ENCODE results near the gene PSMA5.

The PSMA5 gene

DNA sequence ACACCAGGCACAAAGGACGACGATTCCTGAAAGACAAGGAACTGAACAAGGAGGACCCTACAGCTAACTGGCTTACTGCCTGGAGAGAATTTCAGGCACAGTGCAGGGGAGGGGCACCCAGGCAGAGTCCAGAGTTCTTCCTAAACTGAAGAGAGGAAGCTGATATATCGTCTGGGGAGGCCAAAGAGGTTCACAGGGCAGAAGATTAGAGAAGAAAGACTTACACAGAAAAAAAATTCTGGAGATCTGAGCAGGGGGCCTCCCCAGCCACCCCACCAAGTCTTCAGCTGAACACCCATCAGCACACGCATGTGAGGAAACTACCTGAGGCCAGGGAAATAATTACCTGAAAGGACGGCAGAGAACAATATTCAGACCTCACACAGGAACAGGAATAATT, 53.1 kb downstream of the PSMA5 start:
- intact Hi-C loops (cut with DNase I), result no loop called here
- no peak for DNase-seq

GRCh38 chr1:109372281-109372680, 54.0 kb downstream of the PSMA5 start:
- intact Hi-C loops (cut with DNase I), result no loop called here
- DNase-seq, result no peak

- no peak for DNase-seq
- intact Hi-C loops (cut with DNase I), result no loop called here
Measured at GRCh38 chr1:109371341-109371739, 54.9 kb downstream of the PSMA5 start.

DNA sequence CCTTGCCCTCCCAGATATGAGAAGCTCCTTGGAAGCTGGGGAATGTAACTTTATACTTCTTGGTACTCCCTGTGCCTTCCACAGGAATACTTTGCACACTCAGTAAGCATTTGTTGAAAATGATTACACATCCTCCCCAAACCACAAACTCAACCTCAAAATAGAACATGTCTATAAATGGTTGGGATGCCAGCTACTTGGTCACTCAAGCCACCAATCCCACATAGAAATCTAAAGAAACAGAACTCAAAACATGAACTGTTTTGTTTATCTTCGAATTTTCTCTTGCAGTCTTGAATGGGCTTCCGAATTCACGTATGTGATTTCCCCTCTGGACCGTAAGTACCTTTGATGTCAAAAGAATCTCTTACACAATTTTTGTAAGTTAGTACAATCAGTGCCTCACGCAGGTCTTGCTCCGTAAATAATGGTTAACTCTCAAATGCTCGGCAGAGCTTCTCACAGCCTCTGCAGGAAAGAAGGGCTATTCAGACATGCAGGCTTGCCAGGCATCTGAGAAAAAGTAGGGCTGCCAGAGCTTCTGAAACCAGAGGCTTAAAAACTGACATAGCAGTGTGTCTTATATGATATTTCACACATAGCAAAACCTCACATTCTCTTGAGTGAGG, 55.4 kb downstream of the PSMA5 start:
- DNase-seq, result no peak
- intact Hi-C loops (cut with DNase I), result no loop called here

GRCh38 chr1:109369167-109369746, 57.0 kb downstream of the PSMA5 start:
- DNase-seq, result no peak
- intact Hi-C loops (cut with DNase I), result no loop called here

- intact Hi-C loops (cut with DNase I), result no loop called here
Measured at GRCh38 chr1:109368464-109368863, 57.8 kb downstream of the PSMA5 start.

DNA sequence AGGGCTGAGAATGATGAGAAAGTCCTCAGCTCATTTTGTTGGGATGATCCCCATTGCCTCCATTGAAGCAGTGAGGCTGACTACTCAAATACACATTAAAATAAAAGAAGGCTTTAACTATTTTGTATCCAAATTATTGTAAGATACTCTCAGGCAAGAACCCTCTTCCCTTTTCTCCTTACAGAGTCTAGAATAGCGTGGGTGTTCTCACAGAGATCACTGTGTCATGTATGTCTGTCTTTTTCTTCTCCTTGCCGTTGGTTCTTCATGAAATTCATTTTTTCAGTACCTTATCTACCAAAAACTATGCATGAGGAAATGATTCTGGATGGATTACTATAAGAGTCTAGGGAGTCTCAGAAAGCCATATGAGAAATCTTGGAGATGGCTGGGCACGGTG, 58.6 kb downstream of the PSMA5 start:
- intact Hi-C loops (cut with DNase I), result no loop called here

More at GRCh38 chr1:109368464-109368863, 57.8 kb downstream of the PSMA5 start:
- DNase-seq, result no peak

GRCh38 chr1:109365642-109366204, 60.5 kb downstream of the PSMA5 start:
- DNase-seq, result no peak
- intact Hi-C loops (cut with DNase I), result no loop called here

More for the DNA sequence above, 58.6 kb downstream of the PSMA5 start:
- no peak for DNase-seq

DNA sequence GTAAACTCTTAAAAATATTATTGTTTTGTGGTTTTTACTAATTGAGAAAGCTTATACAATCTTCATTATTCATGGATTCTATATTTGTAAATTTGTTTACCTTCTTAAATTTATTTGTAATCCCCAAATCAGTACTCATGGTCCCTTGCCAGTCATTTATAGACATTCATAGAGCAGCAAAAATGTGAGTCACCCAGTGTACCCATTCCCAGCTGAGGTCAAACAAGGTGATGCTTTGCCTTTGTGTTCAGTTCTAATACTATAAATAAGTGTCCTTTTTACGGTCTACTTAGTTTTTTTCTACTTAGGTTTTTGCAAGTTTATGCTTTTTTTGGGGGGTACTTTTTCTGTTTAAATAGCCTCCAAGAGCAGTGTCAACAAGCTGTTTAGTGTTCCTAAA, 64.6 kb downstream of the PSMA5 start:
- no peak for DNase-seq
- intact Hi-C loops (cut with DNase I), result no loop called here

DNA sequence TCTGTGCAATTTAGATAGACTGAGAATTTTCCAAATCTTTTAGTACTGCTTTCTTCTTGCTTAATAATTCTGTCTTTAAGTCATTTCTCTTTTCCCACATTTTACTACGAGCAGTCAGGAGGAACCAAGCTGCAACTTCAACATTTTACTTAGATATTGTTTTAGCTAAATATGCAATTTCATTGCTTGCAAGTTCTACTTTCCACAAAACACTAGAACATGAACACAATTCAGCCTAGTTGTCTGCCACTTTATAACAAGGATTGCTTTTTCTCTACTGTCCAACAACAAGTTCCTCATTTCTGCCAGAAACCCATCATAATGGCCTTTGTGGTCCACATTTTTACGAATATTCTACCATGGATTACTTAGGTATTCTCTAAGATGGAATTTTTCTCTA, 65.2 kb downstream of the PSMA5 start:
- DNase-seq, result no peak
- intact Hi-C loops (cut with DNase I), result no loop called here

DNA sequence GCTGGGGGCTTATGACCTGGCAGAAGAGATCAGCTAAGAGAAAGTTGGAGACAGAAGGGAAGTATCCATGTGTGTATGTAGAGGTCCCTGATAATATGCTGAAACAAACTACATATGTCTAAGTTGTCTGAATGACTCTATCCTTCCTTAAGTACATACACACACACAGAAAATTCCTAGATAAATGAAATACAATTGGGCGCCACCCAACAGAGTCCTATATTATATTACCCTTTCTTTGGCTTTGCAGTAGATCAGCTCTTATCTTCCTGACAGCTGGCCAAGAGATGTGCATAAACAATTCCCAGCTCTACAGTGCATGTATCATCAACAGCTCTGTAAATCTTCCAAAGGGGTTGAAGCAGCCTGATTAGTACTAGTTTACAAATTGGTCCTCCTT, 68.6 kb downstream of the PSMA5 start:
- intact Hi-C loops (cut with DNase I), result no loop called here
- no peak for DNase-seq

- intact Hi-C loops (cut with DNase I), result no loop called here
- no peak for DNase-seq
Measured at GRCh38 chr1:109356915-109357314, 69.3 kb downstream of the PSMA5 start.

GRCh38 chr1:109356505-109356904, 69.7 kb downstream of the PSMA5 start:
- no peak for DNase-seq
- intact Hi-C loops (cut with DNase I), result no loop called here

GRCh38 chr1:109354929-109355328, 71.3 kb downstream of the PSMA5 start:
- intact Hi-C loops (cut with DNase I), result no loop called here
- DNase-seq, result no peak

- intact Hi-C loops (cut with DNase I), result no loop called here
- DNase-seq, result no peak
Measured at GRCh38 chr1:109351457-109351856, 74.8 kb downstream of the PSMA5 start.

- no peak for DNase-seq
- intact Hi-C loops (cut with DNase I), result no loop called here
Measured at GRCh38 chr1:109350655-109351054, 75.6 kb downstream of the PSMA5 start.

- intact Hi-C loops (cut with DNase I), result no loop called here
- DNase-seq, result no peak
Measured at GRCh38 chr1:109350182-109350581, 76.1 kb downstream of the PSMA5 start.

All from posterior cingulate gyrus (tissue), 11 donors.